Muscle of leg (tissue), 11 donors: ENCODE data around the gene WDR38. TPM values are rescaled to one million over a fixed set of nuclear protein-coding genes. Genes with fewer than 3 reads are reported as not detected.
"Not testable (repeated sequence)": the region's sequence is repeated elsewhere in the genome, so short reads cannot be mapped to it uniquely, and the experiment has no call there.

Source experiments
- DNase-seq: peaks from one replicate; pipeline ENCODE4 v3.0.0; 2013
- H3K27ac ChIP-seq: one replicate; pipeline ENCODE4 v1.5.1; 2013; ENCODE audit warnings: mild to moderate bottlenecking, low read length, control low read depth
- H3K27me3 ChIP-seq: one replicate; pipeline ENCODE4 v1.6.1; 2013; ENCODE audit warnings: low read length; ENCODE audit not compliant: control insufficient read depth, insufficient read depth
- H3K36me3 ChIP-seq: one replicate; pipeline ENCODE4 v1.6.1; 2013; ENCODE audit warnings: low read length; ENCODE audit not compliant: control insufficient read depth, insufficient read depth
- H3K4me1 ChIP-seq: one replicate; pipeline ENCODE4 v1.6.1; 2013; ENCODE audit warnings: low read length; ENCODE audit not compliant: control insufficient read depth, insufficient read depth
- H3K4me3 ChIP-seq: one replicate; pipeline ENCODE4 v1.5.1; 2013; ENCODE audit warnings: low read length, control low read depth
- H3K9me3 ChIP-seq: replicated peaks from 2 replicates; pipeline ENCODE4 v1.6.1; 2013; ENCODE audit warnings: low read depth, low read length; ENCODE audit not compliant: control insufficient read depth
- WGBS: methylation state at CpG from one replicate; pipeline ENCODE4 v1.1.5; 2013; ENCODE audit warnings: missing lambda C conversion rate; ENCODE audit not compliant: insufficient coverage; 5-methylcytosine and 5-hydroxymethylcytosine counted together
- polyA plus RNA-seq, 8 donors: library from polyadenylated mRNA; unstranded; fragments of 120-200 nt; gene quantifications; one replicate each; pipeline versions ENCODE4 v1.2.1 to v1.2.3, GENCODE V29; 2013; ENCODE audit warnings: inconsistent platforms in 1 of 8, low replicate concordance in 1 of 8; ENCODE audit not compliant: insufficient read length in 8 of 8, insufficient read depth in 1 of 8
- total RNA-seq: library from RNA; stranded (reverse); fragments of 120-200 nt; gene quantifications from one replicate; pipeline ENCODE4 v1.2.4, GENCODE V29; 2013

The WDR38 gene
- total and polyA plus RNA-seq, 9 donors: 0.04 to 0.53 (median 0.21) TPM; not detected in 4

DNA sequence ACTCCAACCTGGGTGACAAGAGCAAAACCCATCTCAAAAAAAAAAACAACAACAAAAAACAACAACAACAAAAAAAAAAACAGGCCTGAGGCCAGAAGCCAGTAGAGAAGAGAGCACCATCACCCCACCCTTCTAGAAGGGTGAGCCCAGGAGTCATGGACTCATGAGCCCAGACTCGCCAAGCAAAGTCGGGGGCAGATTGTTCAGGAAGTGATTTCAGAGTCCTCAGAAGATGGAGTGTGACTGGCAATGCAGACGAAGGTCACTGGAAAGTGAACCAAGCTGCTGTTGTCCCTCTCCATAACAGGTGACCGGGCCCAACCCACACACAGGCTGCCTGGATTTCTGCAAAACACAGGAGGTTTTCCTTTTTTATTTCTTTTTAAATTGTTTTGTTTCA is 9.0 kb upstream of the WDR38 start:
- WGBS: 81% methylated on average over 2 of the region's 4 CpGs
- H3K27ac ChIP-seq: no peak overlapping the region
- no peaks in the 10 kb centered on the region for H3K36me3 ChIP-seq
- peaks cover 44% of the 10 kb centered on the region for H3K4me1 ChIP-seq
- H3K4me3 ChIP-seq: no peak overlapping the region
- no peaks in the 10 kb centered on the region for H3K9me3 ChIP-seq
- DNase-seq: no peak
- H3K27me3 ChIP-seq: no peaks in the 10 kb centered on the region

DNA sequence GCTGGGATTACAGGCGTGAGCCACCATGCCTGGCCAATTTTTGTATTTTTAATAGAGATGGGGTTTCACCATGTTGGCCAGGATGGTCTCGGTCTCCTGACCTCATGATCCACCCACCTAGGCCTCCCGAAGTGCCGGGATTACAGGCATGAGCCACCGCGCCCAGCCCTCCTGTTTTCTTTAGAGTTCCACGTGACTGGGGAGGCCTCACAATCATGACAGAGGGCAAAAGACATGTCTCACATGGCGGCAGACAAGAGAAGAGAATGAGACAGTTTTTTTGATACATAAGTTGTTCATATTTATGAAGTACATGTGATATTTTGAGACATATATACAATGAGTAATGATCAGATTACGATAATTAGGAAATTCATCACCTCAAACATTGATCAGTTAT is 6.8 kb upstream of the WDR38 start:
- 93% methylated on average over 3 of the region's 9 CpGs for WGBS
- not testable (repeated sequence) for H3K36me3 ChIP-seq, H3K27me3 ChIP-seq, H3K4me3 ChIP-seq, DNase-seq, H3K9me3 ChIP-seq, H3K27ac ChIP-seq
- H3K4me1 ChIP-seq: peaks cover 37% of the 10 kb centered on the region

DNA sequence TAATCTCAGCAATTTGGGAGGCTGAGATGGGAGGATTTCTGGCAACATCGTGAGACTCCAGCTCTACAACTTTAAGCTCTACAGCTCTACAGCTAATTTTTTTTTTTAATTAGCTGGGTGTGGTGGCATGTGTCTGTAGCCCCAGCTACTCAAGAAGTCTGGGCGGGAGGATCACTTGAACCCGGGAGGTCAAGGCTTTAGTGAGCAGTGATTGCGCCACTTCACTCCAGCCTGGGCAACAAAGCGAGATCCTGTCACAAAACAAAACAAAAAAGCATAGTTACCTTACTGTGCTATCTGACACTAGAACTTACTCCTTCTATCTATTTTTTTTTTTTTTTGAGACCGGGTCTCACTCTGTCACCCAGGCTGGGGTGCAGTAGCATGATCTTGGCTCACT is 6.3 kb upstream of the WDR38 start:
- DNase-seq: no peak
- no peaks in the 10 kb centered on the region for H3K36me3 ChIP-seq
- H3K4me3 ChIP-seq: no peak overlapping the region
- peaks cover 37% of the 10 kb centered on the region for H3K4me1 ChIP-seq
- no peaks in the 10 kb centered on the region for H3K27me3 ChIP-seq
- no peaks in the 10 kb centered on the region for H3K9me3 ChIP-seq
- 100% methylated on average over 2 of the region's 6 CpGs for WGBS
- H3K27ac ChIP-seq: no peak overlapping the region

DNA sequence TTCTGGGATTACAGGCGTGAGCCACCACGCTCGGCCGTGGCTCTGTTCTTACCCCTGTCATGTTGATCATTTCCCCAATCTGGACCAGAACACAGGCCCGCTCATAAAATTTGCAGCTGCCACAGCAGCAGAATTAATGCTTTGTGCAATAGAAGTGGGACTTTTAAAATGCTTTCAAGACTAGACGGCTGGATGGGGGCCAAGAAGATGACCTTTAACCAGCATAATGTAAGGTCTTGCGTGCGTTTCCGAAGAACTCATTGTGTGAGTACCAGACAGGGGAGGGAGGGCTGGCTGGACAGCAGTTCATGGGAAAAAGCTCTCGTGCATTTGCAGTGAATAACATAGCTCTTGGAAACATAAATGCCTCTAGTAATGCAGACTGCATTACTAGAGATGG is 3.5 kb upstream of the WDR38 start:
- Histone ChIP-seq H3K9me3 (no peaks in the 10 kb centered on the region), H3K27ac (no peak overlapping the region), H3K27me3 (no peaks in the 10 kb centered on the region), H3K36me3 (no peaks in the 10 kb centered on the region), H3K4me1 (peaks cover 41% of the 10 kb centered on the region), H3K4me3 (no peak overlapping the region)
- peak; percentile 83 for DNase-seq
- WGBS: 33% methylated on average over 8 of the region's 10 CpGs

DNA sequence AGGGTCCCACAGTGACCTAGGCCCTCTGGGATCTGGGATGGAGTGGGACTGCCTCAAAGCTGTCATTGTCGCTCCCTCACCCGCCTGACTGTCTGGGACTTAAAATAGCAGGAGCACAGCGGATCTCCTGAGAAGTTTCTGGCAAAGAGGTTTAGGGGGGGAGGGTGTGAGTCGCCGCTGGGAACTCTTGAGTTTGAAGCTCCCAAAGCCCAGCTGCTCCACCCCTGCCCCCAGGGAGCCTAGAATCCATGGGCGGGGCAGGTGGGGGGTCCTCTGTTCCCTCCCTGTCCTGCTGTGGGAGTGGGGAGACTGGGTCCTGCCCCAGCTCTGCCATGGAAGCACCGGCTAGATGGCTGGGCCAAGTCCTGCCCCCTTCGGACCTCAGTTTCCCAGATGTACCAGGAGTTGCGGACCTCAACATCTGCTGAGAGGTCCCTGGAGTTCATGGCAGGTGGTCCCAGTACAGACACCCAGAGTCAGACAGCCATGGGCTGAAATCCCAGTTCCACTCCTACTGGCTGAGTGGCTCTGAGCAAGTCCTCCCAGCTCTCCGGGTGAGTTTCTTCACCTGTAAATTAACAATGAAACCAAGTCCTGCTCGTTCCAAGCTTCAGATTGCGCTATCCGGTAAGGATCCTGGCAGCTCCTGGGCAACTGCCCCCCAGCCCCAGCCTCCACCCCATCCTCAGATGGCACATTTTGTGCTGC is 985 bp upstream of the WDR38 start:
- Histone ChIP-seq H3K27me3 (no peaks in the 10 kb centered on the region), H3K9me3 (no peaks in the 10 kb centered on the region), H3K4me1 (peaks cover 41% of the 10 kb centered on the region), H3K4me3 (peak overlapping the region; percentile 45), H3K27ac (peak overlapping the region; percentile 74), H3K36me3 (peaks cover 15% of the 10 kb centered on the region)
- peak; percentile 78 for DNase-seq
- WGBS: 42% methylated on average over 8 of the region's 13 CpGs

GRCh38 chr9:124853605-124854143 is 414 bp downstream of the WDR38 start:
- no peak overlapping the region for H3K4me3 ChIP-seq
- WGBS: 56% methylated on average over 11 of the region's 11 CpGs
- peaks cover 51% of the 10 kb centered on the region for H3K4me1 ChIP-seq
- H3K36me3 ChIP-seq: peaks cover 29% of the 10 kb centered on the region
- H3K27me3 ChIP-seq: no peaks in the 10 kb centered on the region
- peak overlapping the region; percentile 10 for H3K27ac ChIP-seq
- DNase-seq: no peak
- H3K9me3 ChIP-seq: no peaks in the 10 kb centered on the region

DNA sequence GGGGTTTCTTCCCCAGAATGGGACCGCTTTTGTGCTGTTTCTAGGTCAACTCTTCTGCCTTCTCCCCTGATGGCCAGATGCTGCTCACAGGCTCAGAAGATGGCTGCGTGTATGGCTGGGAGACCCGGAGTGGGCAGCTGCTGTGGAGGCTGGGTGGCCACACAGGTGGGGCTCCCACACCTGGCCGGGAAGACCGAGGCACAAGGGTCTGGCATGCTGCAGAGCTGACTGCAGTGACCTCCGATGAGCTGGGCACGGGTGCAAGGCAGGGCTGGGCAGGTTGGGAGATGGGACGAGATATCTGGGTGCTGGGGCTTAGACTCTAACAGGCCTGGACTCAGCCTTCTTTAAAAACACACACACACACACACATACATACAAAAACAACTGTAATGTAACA is 901 bp downstream of the WDR38 start:
- 65% methylated on average over 5 of the region's 8 CpGs for WGBS
- no peak overlapping the region for H3K27ac ChIP-seq
- peaks cover 52% of the 10 kb centered on the region for H3K4me1 ChIP-seq
- DNase-seq: no peak
- H3K4me3 ChIP-seq: no peak overlapping the region
- H3K36me3 ChIP-seq: peaks cover 34% of the 10 kb centered on the region
- H3K27me3 ChIP-seq: no peaks in the 10 kb centered on the region
- H3K9me3 ChIP-seq: no peaks in the 10 kb centered on the region

- Histone ChIP-seq H3K27ac (no peak overlapping the region), H3K4me1 (peaks cover 57% of the 10 kb centered on the region), H3K9me3 (no peaks in the 10 kb centered on the region), H3K4me3 (no peak overlapping the region), H3K27me3 (no peaks in the 10 kb centered on the region), H3K36me3 (peaks cover 41% of the 10 kb centered on the region)
- no peak for DNase-seq
- WGBS: 43% methylated on average over 1 of the region's 7 CpGs
These were observed 1.6 kb downstream of the WDR38 start for GRCh38 chr9:124854822-124855221.

DNA sequence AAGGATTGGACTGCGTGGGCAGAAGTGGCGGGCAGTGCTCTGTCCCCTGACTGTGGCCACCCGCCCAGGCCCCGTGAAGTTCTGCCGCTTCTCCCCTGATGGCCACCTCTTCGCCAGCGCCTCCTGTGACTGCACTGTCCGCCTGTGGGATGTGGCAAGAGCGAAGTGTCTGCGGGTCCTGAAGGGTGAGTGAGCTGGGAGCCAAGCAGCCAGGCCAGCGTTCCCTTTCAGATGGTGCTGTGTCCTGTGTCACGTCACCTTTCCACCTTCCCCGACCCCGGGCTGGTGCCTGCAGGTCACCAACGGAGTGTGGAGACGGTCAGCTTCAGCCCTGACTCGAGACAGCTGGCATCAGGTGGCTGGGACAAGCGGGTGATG is 2.3 kb downstream of the WDR38 start:
- H3K4me1 ChIP-seq: peaks cover 59% of the 10 kb centered on the region

DNA sequence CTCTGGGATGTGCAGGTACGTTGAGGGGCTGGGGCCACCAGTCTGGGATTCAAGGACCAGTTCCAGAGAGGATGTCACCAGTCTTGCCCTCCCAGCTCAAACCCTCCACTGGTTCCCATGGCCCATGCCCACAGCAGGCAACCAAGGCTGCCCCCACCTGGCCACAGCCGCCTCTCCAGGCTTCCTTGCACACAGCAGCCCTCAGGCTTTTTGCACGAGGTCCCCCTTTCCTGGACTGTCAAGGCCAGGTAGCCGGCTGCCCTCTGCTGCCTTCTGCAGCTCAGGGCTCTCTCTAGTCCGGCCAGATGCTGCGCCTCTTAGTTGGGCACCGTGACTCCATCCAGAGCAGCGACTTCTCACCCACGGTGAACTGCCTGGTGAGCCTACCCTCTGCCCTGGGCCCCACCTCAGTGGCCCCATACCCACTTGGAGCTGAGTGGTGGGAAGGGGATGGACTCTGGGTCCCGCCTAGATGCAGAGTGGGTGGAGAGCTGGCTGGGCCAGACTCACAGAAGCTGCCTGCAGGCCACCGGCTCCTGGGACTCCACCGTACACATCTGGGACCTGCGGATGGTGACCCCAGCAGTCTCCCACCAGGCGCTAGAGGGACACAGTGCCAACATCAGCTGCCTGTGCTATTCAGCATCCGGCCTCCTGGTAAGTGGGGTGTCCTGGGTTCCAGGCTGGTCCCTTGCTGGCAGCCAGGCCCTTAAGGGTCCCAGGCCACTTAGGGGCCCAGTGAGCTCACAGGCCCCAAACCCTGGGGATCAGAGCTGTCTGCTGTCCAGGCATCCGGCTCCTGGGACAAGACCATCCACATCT is 2.9 kb downstream of the WDR38 start:
- Histone ChIP-seq H3K36me3 (peaks cover 54% of the 10 kb centered on the region), H3K4me1 (peaks cover 61% of the 10 kb centered on the region), H3K4me3 (no peak overlapping the region), H3K9me3 (no peaks in the 10 kb centered on the region), H3K27ac (no peak overlapping the region), H3K27me3 (no peaks in the 10 kb centered on the region)
- 53% methylated on average over 12 of the region's 16 CpGs for WGBS
- DNase-seq: no peak

More for the DNA sequence above, 2.3 kb downstream of the WDR38 start:
- no peak for DNase-seq
- H3K36me3 ChIP-seq: peaks cover 48% of the 10 kb centered on the region
- no peaks in the 10 kb centered on the region for H3K9me3 ChIP-seq
- 79% methylated on average over 18 of the region's 18 CpGs for WGBS
- no peaks in the 10 kb centered on the region for H3K27me3 ChIP-seq
- H3K27ac ChIP-seq: no peak overlapping the region
- H3K4me3 ChIP-seq: no peak overlapping the region
